Vagina (tissue), 2 donors: ENCODE data around the gene ANKS3. TPM values are rescaled to one million over a fixed set of nuclear protein-coding genes. Genes with fewer than 3 reads are reported as not detected.

Experiments
- DNase-seq, 2 donors: peaks; one replicate each; pipeline ENCODE4 v3.0.0-alpha.2; 2017; ENCODE audit errors: extremely low spot score in 2 of 2
- H3K27ac ChIP-seq: fragments of 200-600 bp; sonication (generic); one replicate; pipeline ENCODE4 v1.5.1; 2019
- H3K27me3 ChIP-seq: fragments of 200-600 bp; sonication (generic); one replicate; pipeline ENCODE4 v1.5.1; 2019
- H3K36me3 ChIP-seq, 2 donors: fragments of 200-600 bp; sonication (generic); one replicate each; pipeline ENCODE4 v1.5.1; 2017 to 2019
- H3K4me1 ChIP-seq: fragments of 200-600 bp; sonication (generic); one replicate; pipeline ENCODE4 v1.5.1; 2019
- H3K4me3 ChIP-seq, 2 donors: fragments of 200-600 bp; sonication (generic); 1 replicate in 1 of 2; 2 replicates in 1 of 2; pipeline ENCODE4 v1.5.1; 2016 to 2019
- H3K9me3 ChIP-seq: fragments of 200-600 bp; sonication (generic); one replicate; pipeline ENCODE4 v1.5.1; 2019
- CTCF ChIP-seq, 3 experiments: fragments of 450-650 bp in 2 of 3; fragments of 200-600 bp in 1 of 3; sonication (generic) in 1 of 3; IDR thresholded peaks; one replicate each; pipeline ENCODE4 v1.5.1; 2017 to 2019; ENCODE audit warnings: antibody characterized with exemption in 3 of 3, mild to moderate bottlenecking in 2 of 3, moderate library complexity in 2 of 3
- POLR2A ChIP-seq, 2 donors: fragments of 450-650 bp; IDR thresholded peaks; one replicate each; pipeline ENCODE4 v1.6.1; 2017; ENCODE audit warnings: antibody characterized with exemption in 2 of 2, mild to moderate bottlenecking in 2 of 2, moderate library complexity in 2 of 2
- POLR2AphosphoS5 ChIP-seq, 2 donors: sonication (generic); formaldehyde crosslinking; IDR thresholded peaks; one replicate each; pipeline ENCODE4 v1.9.0; 2017; ENCODE audit warnings: antibody characterized with exemption in 2 of 2, mild to moderate bottlenecking in 2 of 2, low read depth in 1 of 2; ENCODE audit not compliant: insufficient read depth in 1 of 2
- intact Hi-C: fragments of 100-400 bp; cut with DNase I; formaldehyde crosslinking; loops from one replicate; pipeline ENCODE4 v1.15.1; 2023
- total RNA-seq: library from RNA; depleted of rRNA; stranded (reverse); fragments of >200 nt; gene quantifications from one replicate; pipeline ENCODE4 v1.2.3, GENCODE V29; 2016

ANKS3 gene
- total RNA-seq, 1 donor from 2014 or later: 25.3 TPM

- H3K27ac ChIP-seq: no peak overlapping the region
- no peaks in the 10 kb centered on the region for H3K9me3 ChIP-seq
- DNase-seq: no peak
- H3K4me3 ChIP-seq: no peak overlapping the region
- intact Hi-C loops: no loop called here
- TF ChIP-seq POLR2A (IDR thresholded peaks at IDR 0.05) (no peak), POLR2AphosphoS5 (IDR thresholded peaks at IDR 0.05; ENCODE audit: insufficient read depth in 1 of 2, low read depth in 1 of 2) (no peak), CTCF (IDR thresholded peaks at IDR 0.05) (no peak)
- peaks cover 13% of the 10 kb centered on the region for H3K4me1 ChIP-seq
- no peaks in the 10 kb centered on the region for H3K27me3 ChIP-seq
- peaks cover 0 to 50% of the 10 kb centered on the region in 2 donors for H3K36me3 ChIP-seq
Measured at GRCh38 chr16:4749700-4750257, 15.7 kb upstream of the ANKS3 start.

- no peaks in the 10 kb centered on the region for H3K27me3 ChIP-seq
- no peak for DNase-seq
- H3K9me3 ChIP-seq: no peaks in the 10 kb centered on the region
- H3K27ac ChIP-seq: no peak overlapping the region
- TF ChIP-seq CTCF (IDR thresholded peaks at IDR 0.05): no peak
- intact Hi-C loops: no loop called here
- no peak overlapping the region for H3K4me3 ChIP-seq
- peaks cover 13% of the 10 kb centered on the region for H3K4me1 ChIP-seq
- peaks cover 0 to 42% of the 10 kb centered on the region in 2 donors for H3K36me3 ChIP-seq
Measured at GRCh38 chr16:4748682-4749411, 14.8 kb upstream of the ANKS3 start.

- Histone ChIP-seq H3K27me3 (no peaks in the 10 kb centered on the region), H3K36me3 (peaks cover 0 to 35% of the 10 kb centered on the region in 2 donors), H3K4me3 (no peak overlapping the region), H3K27ac (no peak overlapping the region), H3K4me1 (peaks cover 18% of the 10 kb centered on the region), H3K9me3 (no peaks in the 10 kb centered on the region)
- no peak for DNase-seq
- intact Hi-C loops: no loop called here
- TF ChIP-seq POLR2AphosphoS5 (IDR thresholded peaks at IDR 0.05; ENCODE audit: insufficient read depth in 1 of 2, low read depth in 1 of 2): no peak
Measured at GRCh38 chr16:4747906-4748681, 14.0 kb upstream of the ANKS3 start.

GRCh38 chr16:4746991-4747574 lies 13.0 kb upstream of the ANKS3 start:
- H3K4me1 ChIP-seq: peaks cover 23% of the 10 kb centered on the region
- peaks cover 0 to 25% of the 10 kb centered on the region in 2 donors for H3K36me3 ChIP-seq
- H3K27ac ChIP-seq: no peak overlapping the region
- no peaks in the 10 kb centered on the region for H3K9me3 ChIP-seq
- no peak overlapping the region for H3K4me3 ChIP-seq
- no peaks in the 10 kb centered on the region for H3K27me3 ChIP-seq
- DNase-seq: no peak
- TF ChIP-seq POLR2AphosphoS5 (IDR thresholded peaks at IDR 0.05; ENCODE audit: insufficient read depth in 1 of 2, low read depth in 1 of 2) (no peak), POLR2A (IDR thresholded peaks at IDR 0.05) (no peak), CTCF (IDR thresholded peaks at IDR 0.05) (no peak)
- intact Hi-C loops: no loop called here

- TF ChIP-seq POLR2A (IDR thresholded peaks at IDR 0.05): no peak
- no peak for TF ChIP-seq POLR2AphosphoS5 (IDR thresholded peaks at IDR 0.05; ENCODE audit: insufficient read depth in 1 of 2, low read depth in 1 of 2)
- TF ChIP-seq CTCF (IDR thresholded peaks at IDR 0.05): no peak
Measured at GRCh38 chr16:4746215-4746614, 12.1 kb upstream of the ANKS3 start.

More at GRCh38 chr16:4746215-4746614, 12.1 kb upstream of the ANKS3 start:
- peaks cover 23% of the 10 kb centered on the region for H3K4me1 ChIP-seq
- H3K27ac ChIP-seq: no peak overlapping the region
- H3K36me3 ChIP-seq: peaks cover 0 to 16% of the 10 kb centered on the region in 2 donors
- H3K4me3 ChIP-seq: no peak overlapping the region
- intact Hi-C loops: no loop called here
- H3K27me3 ChIP-seq: no peaks in the 10 kb centered on the region
- H3K9me3 ChIP-seq: no peaks in the 10 kb centered on the region
- no peak for DNase-seq
